Measurements from ENCODE around the gene NCCRP1. TPM values are rescaled to one million over a fixed set of nuclear protein-coding genes. Genes with fewer than 3 reads are reported as not detected.

Gene NCCRP1
- total and polyA plus RNA-seq, 4 donors = not detected

- H3K36me3 ChIP-seq (ENCODE audit: control insufficient read depth in 4 of 4, insufficient read depth in 3 of 4, low read depth in 1 of 4, low read length in 3 of 4) = peaks cover 2 to 66% (median 16%) of the 10 kb centered on the region in 4 donors
- H3K9me3 ChIP-seq (ENCODE audit: control insufficient read depth in 4 of 4, low read length in 3 of 4) = no peaks in the 10 kb centered on the region
- H3K4me1 ChIP-seq (ENCODE audit: control insufficient read depth in 4 of 4, insufficient read depth in 4 of 4, low read length in 3 of 4) = no peaks in the 10 kb centered on the region
- no peak for DNase-seq (ENCODE audit: low spot score)
- TF ChIP-seq HNF4G (IDR thresholded peaks at IDR 0.05) (no peak), CTCF (IDR thresholded peaks at IDR 0.05; ENCODE audit: low read depth, low read length, missing input control) (no peak), GABPA (IDR thresholded peaks at IDR 0.05 in 1 of 2, conservative IDR thresholded peaks at IDR 0.05 in 1 of 2) (no peak), ZBTB33 (IDR thresholded peaks at IDR 0.05) (no peak), HNF4A (conservative IDR thresholded peaks at IDR 0.05) (no peak), MAX (IDR thresholded peaks at IDR 0.05) (no peak), FOXA2 (IDR thresholded peaks at IDR 0.05) (no peak), ATF3 (IDR thresholded peaks at IDR 0.05) (no peak), EGR1 (IDR thresholded peaks at IDR 0.05; ENCODE audit: low read depth in 2 of 2) (no peak), JUND (IDR thresholded peaks at IDR 0.05) (no peak), SP1 (IDR thresholded peaks at IDR 0.05) (no peak), YY1 (IDR thresholded peaks at IDR 0.05) (no peak), REST (IDR thresholded peaks at IDR 0.05) (no peak), TAF1 (conservative IDR thresholded peaks at IDR 0.05) (no peak), RAD21 (IDR thresholded peaks at IDR 0.05) (no peak), NR2F2 (IDR thresholded peaks at IDR 0.05) (no peak), FOXA1 (IDR thresholded peaks at IDR 0.05) (no peak), RXRA (IDR thresholded peaks at IDR 0.05) (no peak)
- no peak overlapping the region for H3K4me3 ChIP-seq (ENCODE audit: low read depth in 1 of 3, low read length in 3 of 3)
- WGBS = 95% methylated on average over 43 of the region's 43 CpGs
- H3K27me3 ChIP-seq (ENCODE audit: control insufficient read depth in 4 of 4, insufficient read depth in 4 of 4, low read length in 3 of 4) = no peaks in the 10 kb centered on the region
- H3K9ac ChIP-seq (ENCODE audit: low read depth in 1 of 2, low read length in 2 of 2) = no peak overlapping the region
- no peak overlapping the region for H3K27ac ChIP-seq (ENCODE audit: low read depth in 1 of 2, low read length in 2 of 2)
Observed at GRCh38 chr19:39174558-39175544, 21.9 kb upstream of the NCCRP1 start.

Data from liver (tissue), 9 donors.